Duodenal mucosa (tissue), 2 donors: ENCODE results near the gene CSPG4.
"Not testable (repeated sequence)": the region's sequence is repeated elsewhere in the genome, so short reads cannot be mapped to it uniquely, and the experiment has no call there.

ENCODE experiments used
- H3K27ac ChIP-seq: one replicate; pipeline ENCODE4 v1.7.0; 2013; ENCODE audit warnings: low read depth, low read length
- H3K27me3 ChIP-seq, 2 donors: one replicate each; pipeline ENCODE4 v1.7.0; 2013; ENCODE audit warnings: low read length in 2 of 2, control low read depth in 1 of 2; ENCODE audit not compliant: insufficient read depth in 2 of 2, control insufficient read depth in 1 of 2
- H3K36me3 ChIP-seq, 2 donors: one replicate each; pipeline ENCODE4 v1.7.0; 2013; ENCODE audit warnings: low read length in 2 of 2, control low read depth in 1 of 2; ENCODE audit not compliant: insufficient read depth in 2 of 2, control insufficient read depth in 1 of 2
- H3K4me1 ChIP-seq, 2 donors: one replicate each; pipeline ENCODE4 v1.7.0; 2013; ENCODE audit warnings: low read length in 2 of 2, control low read depth in 1 of 2; ENCODE audit not compliant: insufficient read depth in 2 of 2, control insufficient read depth in 1 of 2
- H3K4me3 ChIP-seq, 2 donors: one replicate each; pipeline ENCODE4 v1.7.0; 2013; ENCODE audit warnings: low read length in 2 of 2, low read depth in 1 of 2
- H3K9ac ChIP-seq, 2 donors: one replicate each; pipeline ENCODE4 v1.7.0; 2013; ENCODE audit warnings: low read length in 2 of 2, low read depth in 1 of 2
- H3K9me3 ChIP-seq, 2 donors: one replicate each; pipeline ENCODE4 v1.7.0; 2013; ENCODE audit warnings: low read length in 2 of 2, control low read depth in 1 of 2; ENCODE audit not compliant: control insufficient read depth in 1 of 2

Gene CSPG4

DNA sequence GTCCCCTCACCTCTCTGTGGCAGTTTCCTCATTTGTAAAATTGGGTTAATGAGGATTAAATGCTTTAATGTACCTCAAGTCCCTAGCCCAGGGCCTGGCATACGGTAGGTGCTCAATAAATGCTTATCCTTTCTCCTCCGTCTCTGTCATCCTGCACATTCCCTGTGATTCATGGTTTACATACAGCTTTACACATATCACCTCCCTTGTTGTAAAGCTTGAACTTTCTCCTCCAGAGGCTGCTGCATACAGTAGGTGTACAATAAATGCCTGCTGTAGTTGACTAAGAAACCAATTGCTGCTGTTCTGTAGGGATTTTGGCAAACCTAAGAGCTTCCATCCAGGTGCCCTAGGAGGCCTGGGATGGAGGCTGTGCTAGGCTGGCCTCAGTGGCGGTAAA lies 1.5 kb upstream of the CSPG4 start:
- no peak overlapping the region for H3K27ac ChIP-seq
- H3K9me3 ChIP-seq = no peaks in the 10 kb centered on the region
- no peak overlapping the region for H3K4me3 ChIP-seq
- peaks cover 6 to 8% of the 10 kb centered on the region in 2 donors for H3K27me3 ChIP-seq
- H3K36me3 ChIP-seq = no peaks in the 10 kb centered on the region
- no peak overlapping the region for H3K9ac ChIP-seq
- peaks cover 0 to 11% of the 10 kb centered on the region in 2 donors for H3K4me1 ChIP-seq

- Histone ChIP-seq H3K4me3 (no peak overlapping the region), H3K27ac (no peak overlapping the region), H3K36me3 (no peaks in the 10 kb centered on the region), H3K9me3 (no peaks in the 10 kb centered on the region), H3K27me3 (peaks cover 6 to 8% of the 10 kb centered on the region in 2 donors), H3K4me1 (peaks cover 0 to 11% of the 10 kb centered on the region in 2 donors), H3K9ac (no peak overlapping the region)
Observed at GRCh38 chr15:75713338-75713895, 769 bp upstream of the CSPG4 start.

DNA sequence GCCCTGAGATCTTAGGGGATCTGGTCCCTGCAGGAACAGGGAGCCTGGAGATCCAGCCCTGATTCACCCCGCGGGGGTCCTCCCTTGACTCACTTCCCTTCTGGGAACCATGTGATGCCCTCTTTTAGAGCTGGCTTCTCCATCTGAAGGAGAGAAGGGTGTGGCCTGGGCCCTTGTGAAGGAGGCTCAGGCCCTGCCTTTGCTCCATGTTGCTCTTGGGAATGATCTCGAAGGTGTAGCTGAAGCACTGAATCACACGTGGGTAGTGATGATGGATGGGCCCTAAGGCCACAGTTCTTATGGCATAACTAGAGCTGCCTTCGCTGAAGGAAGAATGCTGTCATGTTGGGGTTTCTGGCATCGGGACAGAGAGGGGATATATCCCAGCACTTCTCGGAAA lies 1.2 kb downstream of the CSPG4 start:
- Histone ChIP-seq H3K4me3 (peak overlapping the region in 1 of 2 donors; percentile 29), H3K4me1 (peaks cover 0 to 11% of the 10 kb centered on the region in 2 donors)
- H3K27me3 ChIP-seq, H3K27ac ChIP-seq, H3K9ac ChIP-seq, H3K36me3 ChIP-seq, H3K9me3 ChIP-seq: not testable (repeated sequence)

- not testable (repeated sequence) for H3K9me3 ChIP-seq, H3K4me3 ChIP-seq, H3K36me3 ChIP-seq, H3K27ac ChIP-seq, H3K27me3 ChIP-seq, H3K9ac ChIP-seq
- peaks cover 0 to 11% of the 10 kb centered on the region in 2 donors for H3K4me1 ChIP-seq
Observed at GRCh38 chr15:75710874-75711273, 1.8 kb downstream of the CSPG4 start.

DNA sequence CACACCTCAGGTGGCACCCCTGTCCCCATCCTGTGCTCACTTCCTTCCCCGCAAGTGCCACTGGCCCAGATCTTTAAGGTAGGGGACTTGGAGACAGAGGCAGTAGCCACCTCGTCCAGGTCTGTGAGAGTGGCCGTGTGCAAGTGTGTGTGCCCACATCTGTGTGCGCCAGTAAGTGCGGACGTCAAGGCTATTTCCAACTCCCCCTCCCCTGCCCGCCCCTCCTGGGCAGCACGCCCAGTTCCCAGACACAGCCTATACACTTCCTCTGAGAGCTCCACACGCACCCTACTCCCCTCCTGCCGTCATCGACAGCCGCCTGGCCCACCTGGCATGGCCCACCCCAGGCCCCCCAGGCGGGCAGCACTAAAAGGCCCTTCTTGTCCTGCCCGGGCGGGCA lies 3.2 kb downstream of the CSPG4 start:
- peak overlapping the region; percentile 32 for H3K27ac ChIP-seq
- H3K36me3 ChIP-seq = not testable (repeated sequence)

DNA sequence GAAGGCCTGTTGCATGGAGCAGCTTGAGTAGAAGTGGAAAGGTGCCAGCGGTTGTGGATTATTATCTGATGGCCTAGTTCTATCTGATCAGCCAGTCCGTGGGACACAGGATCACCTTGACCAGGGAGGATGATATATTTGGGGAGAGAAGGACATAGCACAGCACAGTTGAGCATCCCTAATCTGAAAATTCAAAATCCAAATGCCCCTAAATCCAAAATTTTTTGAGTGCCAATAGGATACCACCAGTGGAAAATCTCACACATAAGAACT lies 6.0 kb downstream of the CSPG4 start:
- Histone ChIP-seq H3K4me1 (no peaks in the 10 kb centered on the region), H3K9me3 (no peaks in the 10 kb centered on the region), H3K4me3 (no peak overlapping the region), H3K9ac (no peak overlapping the region), H3K27me3 (no peaks in the 10 kb centered on the region), H3K27ac (no peak overlapping the region), H3K36me3 (no peaks in the 10 kb centered on the region)

More for the DNA sequence above, 3.2 kb downstream of the CSPG4 start:
- not testable (repeated sequence) for H3K9me3 ChIP-seq, H3K4me1 ChIP-seq, H3K4me3 ChIP-seq, H3K27me3 ChIP-seq, H3K9ac ChIP-seq

- Histone ChIP-seq H3K9me3 (no peaks in the 10 kb centered on the region), H3K27ac (no peak overlapping the region), H3K27me3 (no peaks in the 10 kb centered on the region), H3K36me3 (no peaks in the 10 kb centered on the region), H3K4me1 (no peaks in the 10 kb centered on the region), H3K9ac (no peak overlapping the region), H3K4me3 (no peak overlapping the region)
Observed at GRCh38 chr15:75705854-75706681, 6.6 kb downstream of the CSPG4 start.

DNA sequence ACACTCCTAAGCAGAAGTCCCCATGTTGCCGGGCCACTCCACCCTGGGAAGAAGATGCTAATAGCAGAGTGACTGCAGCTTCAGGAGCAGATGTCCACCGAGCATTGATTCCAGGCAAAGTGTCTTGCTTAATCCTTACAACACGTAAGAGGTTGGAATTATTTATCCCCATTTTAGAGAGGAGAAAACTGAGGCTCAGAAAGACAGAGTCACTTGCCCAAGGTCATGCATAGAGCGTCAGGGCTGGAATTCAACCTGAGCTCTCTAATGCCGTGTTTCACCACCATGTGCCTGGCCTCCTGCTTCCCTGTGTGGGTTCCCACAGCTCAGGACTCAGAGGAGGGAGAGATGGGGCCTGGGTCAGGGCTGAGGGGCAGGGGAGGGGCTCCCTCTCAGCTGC lies 7.3 kb downstream of the CSPG4 start:
- not testable (repeated sequence) for H3K4me3 ChIP-seq, H3K36me3 ChIP-seq, H3K9ac ChIP-seq, H3K27ac ChIP-seq, H3K4me1 ChIP-seq, H3K27me3 ChIP-seq, H3K9me3 ChIP-seq

DNA sequence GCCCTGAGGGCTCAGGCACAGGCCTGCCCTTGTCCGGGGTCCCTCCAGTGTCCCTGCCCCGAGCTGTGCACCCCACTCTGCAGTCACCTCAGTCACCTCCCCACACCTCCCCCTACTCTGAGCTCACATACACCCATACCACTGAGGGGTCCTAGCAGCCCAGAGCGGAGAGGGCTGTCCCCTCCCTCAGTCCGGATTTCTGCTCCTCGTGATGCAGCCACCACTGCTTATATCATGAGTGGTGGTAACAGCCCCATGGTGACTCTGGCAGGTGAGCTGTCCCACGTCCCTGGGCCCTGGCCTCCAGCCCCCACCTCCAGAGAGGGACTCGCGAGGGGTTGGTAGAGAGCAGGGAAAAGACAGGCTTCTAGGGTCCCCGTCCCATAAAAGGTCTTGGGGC lies 8.0 kb downstream of the CSPG4 start:
- Histone ChIP-seq H3K4me3 (no peak overlapping the region), H3K9ac (no peak overlapping the region), H3K9me3 (no peaks in the 10 kb centered on the region), H3K27ac (no peak overlapping the region), H3K4me1 (no peaks in the 10 kb centered on the region), H3K36me3 (no peaks in the 10 kb centered on the region), H3K27me3 (no peaks in the 10 kb centered on the region)

DNA sequence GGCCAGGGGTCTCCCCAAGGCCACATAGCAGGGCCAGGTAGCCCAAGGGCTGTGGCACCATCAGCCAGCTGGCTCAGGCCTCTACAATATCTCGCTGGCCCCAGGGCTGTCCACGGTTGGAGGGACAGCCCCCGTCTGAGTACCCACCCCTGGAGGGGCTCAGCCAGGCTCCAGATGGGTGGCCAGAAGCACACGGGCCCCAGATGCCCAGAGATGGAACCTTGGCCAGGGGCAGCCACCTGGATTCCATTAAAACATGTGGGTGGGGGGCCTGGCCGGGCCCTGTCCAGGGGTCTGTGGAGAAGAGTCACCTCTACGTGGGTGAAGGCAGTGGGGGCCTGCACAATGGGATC lies 8.4 kb downstream of the CSPG4 start:
- no peaks in the 10 kb centered on the region for H3K27me3 ChIP-seq
- H3K36me3 ChIP-seq = no peaks in the 10 kb centered on the region
- H3K4me3 ChIP-seq = no peak overlapping the region
- H3K27ac ChIP-seq = no peak overlapping the region
- no peaks in the 10 kb centered on the region for H3K4me1 ChIP-seq
- H3K9me3 ChIP-seq = no peaks in the 10 kb centered on the region
- no peak overlapping the region for H3K9ac ChIP-seq
